HTERT RPE-1 (cell line): Measurements from ENCODE around the gene NINJ2.
"Not testable (repeated sequence)": the region's sequence is repeated elsewhere in the genome, so short reads cannot be mapped to it uniquely, and the experiment has no call there.

Experiments used
- in situ Hi-C: fragments of 300-500 bp; cut with MboI; formaldehyde crosslinking; loops from 4 replicates; pipeline ENCODE4 v1.14.3; 2020; ENCODE audit warnings: low sequenced_read_pairs

NINJ2 gene

GRCh38 chr12:642633-643474 lies 20.4 kb downstream of the NINJ2 start:
- in situ Hi-C loops, result no loop called here

GRCh38 chr12:641321-641720 lies 21.9 kb downstream of the NINJ2 start:
- in situ Hi-C loops, result not testable (repeated sequence)

- in situ Hi-C loops, result no loop called here
Observed at GRCh38 chr12:640773-641172, 22.5 kb downstream of the NINJ2 start.

- in situ Hi-C loops, result no loop called here
Observed at GRCh38 chr12:639988-640387, 23.3 kb downstream of the NINJ2 start.

GRCh38 chr12:639566-639965 lies 23.7 kb downstream of the NINJ2 start:
- in situ Hi-C loops, result no loop called here

GRCh38 chr12:638953-639557 lies 24.2 kb downstream of the NINJ2 start:
- in situ Hi-C loops, result no loop called here

GRCh38 chr12:636632-637031 lies 26.6 kb downstream of the NINJ2 start:
- in situ Hi-C loops, result no loop called here

- in situ Hi-C loops, result no loop called here
Observed at GRCh38 chr12:633731-634130, 29.5 kb downstream of the NINJ2 start.

GRCh38 chr12:632102-632696 lies 31.0 kb downstream of the NINJ2 start:
- in situ Hi-C loops, result no loop called here

- in situ Hi-C loops, result no loop called here
Observed at GRCh38 chr12:630656-631632, 32.3 kb downstream of the NINJ2 start.

GRCh38 chr12:628742-629078 lies 34.5 kb downstream of the NINJ2 start:
- in situ Hi-C loops, result not testable (repeated sequence)

GRCh38 chr12:627863-628741 lies 35.1 kb downstream of the NINJ2 start:
- in situ Hi-C loops, result no loop called here

- in situ Hi-C loops, result no loop called here
Observed at GRCh38 chr12:627285-627684, 36.0 kb downstream of the NINJ2 start.

GRCh38 chr12:625998-626397 lies 37.2 kb downstream of the NINJ2 start:
- in situ Hi-C loops, result no loop called here

GRCh38 chr12:623865-624372 lies 39.3 kb downstream of the NINJ2 start:
- in situ Hi-C loops, result no loop called here

- in situ Hi-C loops, result no loop called here
Observed at GRCh38 chr12:623172-623864, 39.9 kb downstream of the NINJ2 start.

GRCh38 chr12:622416-622815 lies 40.8 kb downstream of the NINJ2 start:
- in situ Hi-C loops, result no loop called here

GRCh38 chr12:619346-619745 lies 43.9 kb downstream of the NINJ2 start:
- in situ Hi-C loops, result no loop called here

- in situ Hi-C loops, result no loop called here
Observed at GRCh38 chr12:618605-619004, 44.6 kb downstream of the NINJ2 start.
